Neural cell (in vitro differentiated cells): ENCODE data around the gene TSKS. TPM values are rescaled to one million over a fixed set of nuclear protein-coding genes. Genes with fewer than 3 reads are reported as not detected.

Source experiments
- H2AFZ ChIP-seq: fragments of 200-600, 300-800 bp; sonication (generic), shearing (Covaris generic); 2 replicates; pipeline ENCODE4 v1.6.0; 2014; ENCODE audit warnings: low read depth, mild to moderate bottlenecking, antibody characterized with exemption, low read length, moderate library complexity
- H3F3A ChIP-seq: fragments of 200-600 bp; shearing (Covaris generic); 2 replicates; pipeline ENCODE4 v1.6.1; 2016; ENCODE audit warnings: mild to moderate bottlenecking, moderate library complexity, mixed read lengths, antibody characterized with exemption, low read length; ENCODE audit not compliant: insufficient read depth, poor library complexity, severe bottlenecking
- H3K27ac ChIP-seq: fragments of 200-600, 300-800 bp; sonication (generic), shearing (Covaris generic); 2 replicates; pipeline ENCODE4 v1.5.1; 2014; ENCODE audit warnings: mild to moderate bottlenecking, low read length, moderate library complexity
- H3K27me3 ChIP-seq: fragments of 300-800, 200-600 bp; sonication (generic), shearing (Covaris generic); 2 replicates; pipeline ENCODE4 v1.6.0; 2014; ENCODE audit warnings: mild to moderate bottlenecking, low read depth, low read length, moderate library complexity; ENCODE audit not compliant: insufficient read depth
- H3K36me3 ChIP-seq: fragments of 300-800, 200-600 bp; sonication (generic), shearing (Covaris generic); 2 replicates; pipeline ENCODE4 v1.5.1; 2014; ENCODE audit warnings: mild to moderate bottlenecking, antibody characterized with exemption, low read length, moderate library complexity; ENCODE audit not compliant: insufficient read depth
- H3K4me2 ChIP-seq: fragments of 300-800, 200-600 bp; sonication (generic), shearing (Covaris generic); 2 replicates; pipeline ENCODE4 v1.6.0; 2014; ENCODE audit warnings: mild to moderate bottlenecking, low read length
- H3K4me3 ChIP-seq: fragments of 300-800, 200-600 bp; sonication (generic), shearing (Covaris generic); 2 replicates; pipeline ENCODE4 v1.5.1; 2014; ENCODE audit warnings: mild to moderate bottlenecking, low read length, moderate library complexity
- H3K79me2 ChIP-seq: fragments of 200-600 bp; shearing (Covaris generic); replicated peaks from 2 replicates; pipeline ENCODE4 v1.6.0; 2014; ENCODE audit warnings: mild to moderate bottlenecking, low read length, moderate library complexity; ENCODE audit not compliant: insufficient read depth
- H3K9ac ChIP-seq: fragments of 300-800, 200-600 bp; sonication (generic), shearing (Covaris generic); 2 replicates; pipeline ENCODE4 v1.6.1; 2016; ENCODE audit warnings: mild to moderate bottlenecking, low read length, mixed read lengths
- H3K9me2 ChIP-seq: fragments of 200-600 bp; shearing (Covaris generic); 2 replicates; pipeline ENCODE4 v1.6.1; 2016; ENCODE audit warnings: mild to moderate bottlenecking, low read length, mixed read lengths; ENCODE audit not compliant: insufficient read depth
- H3K9me3 ChIP-seq: fragments of 200-600, 300-800 bp; sonication (generic), shearing (Covaris generic); 2 replicates; pipeline ENCODE4 v1.6.1; 2016; ENCODE audit warnings: mild to moderate bottlenecking, mixed run types, low read length, moderate library complexity, mixed read lengths
- H4K20me1 ChIP-seq: fragments of 200-600 bp; shearing (Covaris generic); 2 replicates; pipeline ENCODE4 v1.6.1; 2016; ENCODE audit warnings: mild to moderate bottlenecking, mixed run types; ENCODE audit not compliant: insufficient read depth
- EP300 ChIP-seq: fragments of 450-650 bp; conservative IDR thresholded peaks from 2 replicates; pipeline ENCODE4 v1.6.1; 2014; ENCODE audit warnings: antibody characterized with exemption, mild to moderate bottlenecking, moderate library complexity; ENCODE audit not compliant: poor library complexity, severe bottlenecking
- EZH2 ChIP-seq: fragments of 200-600, 300-800 bp; shearing (Covaris generic), sonication (generic); IDR thresholded peaks from 2 replicates; pipeline ENCODE4 v1.6.1; 2014; ENCODE audit warnings: antibody characterized with exemption, low read length, borderline replicate concordance, mild to moderate bottlenecking; ENCODE audit not compliant: insufficient read depth, poor library complexity, severe bottlenecking
- MXI1 ChIP-seq: fragments of 450-650 bp; conservative IDR thresholded peaks from 2 replicates; pipeline ENCODE4 v1.6.1; 2014; ENCODE audit warnings: antibody characterized with exemption, mild to moderate bottlenecking; ENCODE audit not compliant: poor library complexity, severe bottlenecking
- POLR2AphosphoS5 ChIP-seq: IDR thresholded peaks from 2 replicates; pipeline ENCODE4 v1.6.1; 2012
- RAD21 ChIP-seq: fragments of 450-650 bp; conservative IDR thresholded peaks from 2 replicates; pipeline ENCODE4 v1.6.1; 2014; ENCODE audit warnings: antibody characterized with exemption, mild to moderate bottlenecking, moderate library complexity
- SMC3 ChIP-seq: fragments of 450-650 bp; conservative IDR thresholded peaks from 2 replicates; pipeline ENCODE4 v1.6.1; 2014; ENCODE audit warnings: antibody characterized with exemption, mild to moderate bottlenecking, moderate library complexity; ENCODE audit not compliant: poor library complexity
- TAF1 ChIP-seq: IDR thresholded peaks from 2 replicates; pipeline ENCODE4 v1.6.1; 2012; ENCODE audit warnings: low read depth
- polyA plus RNA-seq: library from polyadenylated mRNA; depleted of rRNA; stranded (reverse); fragments of >200 nt; gene quantifications from 2 replicates; pipeline ENCODE4 v1.2.3, GENCODE V29; 2014
- TF ChIP-seq, protein P1 (sequence below): fragments of 450-650 bp; IDR thresholded peaks from 2 replicates; pipeline ENCODE4 v1.5.1; 2014; ENCODE audit warnings: antibody characterized with exemption, mild to moderate bottlenecking, moderate library complexity; ENCODE audit not compliant: poor library complexity, severe bottlenecking
- TF ChIP-seq, protein P2 (sequence below): IDR thresholded peaks from 2 replicates; pipeline ENCODE4 v1.6.1; 2012; ENCODE audit warnings: borderline replicate concordance

The TSKS gene
- polyA plus RNA-seq, 1 donor from 2014 or later = not detected

DNA sequence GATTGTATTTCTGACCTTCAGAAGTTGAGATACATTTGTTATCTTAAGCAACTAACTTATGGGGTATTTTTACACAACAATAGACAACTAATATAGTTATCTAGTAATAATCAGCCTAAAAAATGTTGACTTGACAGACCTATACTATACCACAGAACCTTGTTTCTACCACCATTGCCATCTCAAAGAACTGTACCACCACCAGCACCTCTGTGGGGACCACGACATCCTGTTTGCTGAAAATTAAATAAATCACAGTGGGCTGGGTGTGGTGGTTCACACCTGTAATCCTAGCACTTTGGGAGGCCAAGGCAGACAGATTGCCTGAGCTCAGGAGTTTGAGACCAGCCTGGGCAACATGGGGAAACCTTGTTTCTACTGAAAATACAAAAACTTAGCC, 24.0 kb downstream of the TSKS start:
- H2AFZ ChIP-seq = no peak overlapping the region
- no peak overlapping the region for H3K4me2 ChIP-seq
- no peak for TF ChIP-seq EP300
- TF ChIP-seq, protein P1, sequence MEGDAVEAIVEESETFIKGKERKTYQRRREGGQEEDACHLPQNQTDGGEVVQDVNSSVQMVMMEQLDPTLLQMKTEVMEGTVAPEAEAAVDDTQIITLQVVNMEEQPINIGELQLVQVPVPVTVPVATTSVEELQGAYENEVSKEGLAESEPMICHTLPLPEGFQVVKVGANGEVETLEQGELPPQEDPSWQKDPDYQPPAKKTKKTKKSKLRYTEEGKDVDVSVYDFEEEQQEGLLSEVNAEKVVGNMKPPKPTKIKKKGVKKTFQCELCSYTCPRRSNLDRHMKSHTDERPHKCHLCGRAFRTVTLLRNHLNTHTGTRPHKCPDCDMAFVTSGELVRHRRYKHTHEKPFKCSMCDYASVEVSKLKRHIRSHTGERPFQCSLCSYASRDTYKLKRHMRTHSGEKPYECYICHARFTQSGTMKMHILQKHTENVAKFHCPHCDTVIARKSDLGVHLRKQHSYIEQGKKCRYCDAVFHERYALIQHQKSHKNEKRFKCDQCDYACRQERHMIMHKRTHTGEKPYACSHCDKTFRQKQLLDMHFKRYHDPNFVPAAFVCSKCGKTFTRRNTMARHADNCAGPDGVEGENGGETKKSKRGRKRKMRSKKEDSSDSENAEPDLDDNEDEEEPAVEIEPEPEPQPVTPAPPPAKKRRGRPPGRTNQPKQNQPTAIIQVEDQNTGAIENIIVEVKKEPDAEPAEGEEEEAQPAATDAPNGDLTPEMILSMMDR = no peak
- TF ChIP-seq POLR2AphosphoS5 = no peak
- no peak overlapping the region for H3K4me3 ChIP-seq
- no peaks in the 10 kb centered on the region for H3F3A ChIP-seq
- no peak overlapping the region for H3K9ac ChIP-seq
- no peaks in the 10 kb centered on the region for H3K27me3 ChIP-seq
- no peaks in the 10 kb centered on the region for H4K20me1 ChIP-seq
- no peaks in the 10 kb centered on the region for H3K36me3 ChIP-seq
- H3K79me2 ChIP-seq = no peaks in the 10 kb centered on the region
- H3K9me2 ChIP-seq = no peaks in the 10 kb centered on the region
- H3K9me3 ChIP-seq = no peaks in the 10 kb centered on the region
- no peak overlapping the region for H3K27ac ChIP-seq

DNA sequence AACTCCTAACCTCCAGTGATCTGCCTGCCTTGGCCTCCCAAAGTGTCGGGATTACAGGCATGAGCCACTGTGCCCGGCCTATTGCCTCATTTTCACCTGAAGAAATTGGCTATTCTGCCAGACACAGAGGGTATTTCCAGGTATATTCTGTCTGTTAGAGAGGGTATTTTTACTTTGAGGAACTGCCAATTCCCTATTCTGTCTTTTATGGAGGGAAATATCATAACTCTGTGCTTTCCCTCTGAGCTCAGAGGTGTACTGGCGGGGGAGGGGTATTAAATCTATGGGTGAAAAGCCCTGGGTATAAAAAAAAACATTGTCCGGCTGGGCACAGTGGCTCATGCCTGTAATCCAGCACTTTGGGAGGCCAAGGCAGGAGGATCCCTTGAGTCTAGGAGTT, 24.8 kb downstream of the TSKS start:
- Histone ChIP-seq H3K9me3 (no peaks in the 10 kb centered on the region), H3K27ac (no peak overlapping the region), H2AFZ (no peak overlapping the region), H4K20me1 (no peaks in the 10 kb centered on the region), H3K9me2 (no peaks in the 10 kb centered on the region), H3F3A (no peaks in the 10 kb centered on the region), H3K4me2 (no peak overlapping the region), H3K9ac (no peak overlapping the region), H3K36me3 (no peaks in the 10 kb centered on the region), H3K4me3 (no peak overlapping the region), H3K27me3 (no peaks in the 10 kb centered on the region), H3K79me2 (no peaks in the 10 kb centered on the region)
- TF ChIP-seq RAD21 (no peak), POLR2AphosphoS5 (no peak), EZH2 (no peak), MXI1 (no peak), TAF1 (no peak), SMC3 (no peak), EP300 (no peak)
- TF ChIP-seq, protein P2, sequence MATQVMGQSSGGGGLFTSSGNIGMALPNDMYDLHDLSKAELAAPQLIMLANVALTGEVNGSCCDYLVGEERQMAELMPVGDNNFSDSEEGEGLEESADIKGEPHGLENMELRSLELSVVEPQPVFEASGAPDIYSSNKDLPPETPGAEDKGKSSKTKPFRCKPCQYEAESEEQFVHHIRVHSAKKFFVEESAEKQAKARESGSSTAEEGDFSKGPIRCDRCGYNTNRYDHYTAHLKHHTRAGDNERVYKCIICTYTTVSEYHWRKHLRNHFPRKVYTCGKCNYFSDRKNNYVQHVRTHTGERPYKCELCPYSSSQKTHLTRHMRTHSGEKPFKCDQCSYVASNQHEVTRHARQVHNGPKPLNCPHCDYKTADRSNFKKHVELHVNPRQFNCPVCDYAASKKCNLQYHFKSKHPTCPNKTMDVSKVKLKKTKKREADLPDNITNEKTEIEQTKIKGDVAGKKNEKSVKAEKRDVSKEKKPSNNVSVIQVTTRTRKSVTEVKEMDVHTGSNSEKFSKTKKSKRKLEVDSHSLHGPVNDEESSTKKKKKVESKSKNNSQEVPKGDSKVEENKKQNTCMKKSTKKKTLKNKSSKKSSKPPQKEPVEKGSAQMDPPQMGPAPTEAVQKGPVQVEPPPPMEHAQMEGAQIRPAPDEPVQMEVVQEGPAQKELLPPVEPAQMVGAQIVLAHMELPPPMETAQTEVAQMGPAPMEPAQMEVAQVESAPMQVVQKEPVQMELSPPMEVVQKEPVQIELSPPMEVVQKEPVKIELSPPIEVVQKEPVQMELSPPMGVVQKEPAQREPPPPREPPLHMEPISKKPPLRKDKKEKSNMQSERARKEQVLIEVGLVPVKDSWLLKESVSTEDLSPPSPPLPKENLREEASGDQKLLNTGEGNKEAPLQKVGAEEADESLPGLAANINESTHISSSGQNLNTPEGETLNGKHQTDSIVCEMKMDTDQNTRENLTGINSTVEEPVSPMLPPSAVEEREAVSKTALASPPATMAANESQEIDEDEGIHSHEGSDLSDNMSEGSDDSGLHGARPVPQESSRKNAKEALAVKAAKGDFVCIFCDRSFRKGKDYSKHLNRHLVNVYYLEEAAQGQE = no peak
- TF ChIP-seq, protein P1 = no peak
